Liver (tissue), 3 donors: Measurements from ENCODE around the gene TSPOAP1.

Experiments
- CTCF ChIP-seq: fragments of 150-350 bp; IDR thresholded peaks from 2 replicates; pipeline ENCODE4 v1.5.1; 2017; ENCODE audit warnings: improper control_type of control experiment, low read depth, low read length; ENCODE audit not compliant: missing input control
- EGR1 ChIP-seq, 2 donors: IDR thresholded peaks; 2 replicates each; pipeline ENCODE4 v1.6.1; 2016 to 2018; ENCODE audit warnings: antibody characterized with exemption in 2 of 2, low read depth in 2 of 2
- JUND ChIP-seq, 2 donors: IDR thresholded peaks; 2 replicates each; pipeline ENCODE4 v1.6.1; 2016; ENCODE audit warnings: antibody characterized with exemption in 2 of 2
- MAX ChIP-seq: IDR thresholded peaks from 2 replicates; pipeline ENCODE4 v1.6.1; 2016; ENCODE audit warnings: antibody characterized with exemption
- NR2F2 ChIP-seq: IDR thresholded peaks from 2 replicates; pipeline ENCODE4 v1.6.1; 2016; ENCODE audit warnings: antibody characterized with exemption
- RAD21 ChIP-seq, 2 donors: IDR thresholded peaks; 2 replicates each; pipeline ENCODE4 v1.6.1; 2016; ENCODE audit warnings: antibody characterized with exemption in 2 of 2, mild to moderate bottlenecking in 2 of 2
- REST ChIP-seq: IDR thresholded peaks from 2 replicates; pipeline ENCODE4 v1.6.1; 2016; ENCODE audit warnings: antibody characterized with exemption, mild to moderate bottlenecking
- RXRA ChIP-seq, 2 donors: IDR thresholded peaks; 2 replicates each; pipeline ENCODE4 v1.6.1; 2017 to 2018; ENCODE audit warnings: antibody characterized with exemption in 2 of 2, mild to moderate bottlenecking in 1 of 2
- YY1 ChIP-seq: IDR thresholded peaks from 2 replicates; pipeline ENCODE4 v1.6.1; 2016; ENCODE audit warnings: antibody characterized with exemption, mild to moderate bottlenecking
- donor health status: healthy.
- donor health status: healthy.

GRCh38 chr17:58276423-58276822, 52.2 kb downstream of the TSPOAP1 start:
- TF ChIP-seq CTCF, result no peak
- no peak for TF ChIP-seq MAX
- no peak for TF ChIP-seq RAD21 (IDR thresholded peaks at IDR 0.05)
- TF ChIP-seq JUND (IDR thresholded peaks at IDR 0.05), result no peak
- TF ChIP-seq REST, result no peak
- no peak for TF ChIP-seq YY1
- no peak for TF ChIP-seq EGR1 (IDR thresholded peaks at IDR 0.05; ENCODE audit: low read depth in 2 of 2)
- no peak for TF ChIP-seq RXRA (IDR thresholded peaks at IDR 0.05)
- no peak for TF ChIP-seq NR2F2
